T-helper 2 cell (primary cell): ENCODE results near the gene HHAT.

ENCODE experiments used
- DNase-seq, 5 experiments: peaks; one replicate each; pipeline versions ENCODE4 v3.0.0 to v3.0.0-alpha.2; 2012 to 2022

The HHAT gene

GRCh38 chr1:210360852-210361477 is 32.3 kb downstream of the HHAT start:
- DNase-seq, result peak in 1 of 5 experiments; percentile 38

DNA sequence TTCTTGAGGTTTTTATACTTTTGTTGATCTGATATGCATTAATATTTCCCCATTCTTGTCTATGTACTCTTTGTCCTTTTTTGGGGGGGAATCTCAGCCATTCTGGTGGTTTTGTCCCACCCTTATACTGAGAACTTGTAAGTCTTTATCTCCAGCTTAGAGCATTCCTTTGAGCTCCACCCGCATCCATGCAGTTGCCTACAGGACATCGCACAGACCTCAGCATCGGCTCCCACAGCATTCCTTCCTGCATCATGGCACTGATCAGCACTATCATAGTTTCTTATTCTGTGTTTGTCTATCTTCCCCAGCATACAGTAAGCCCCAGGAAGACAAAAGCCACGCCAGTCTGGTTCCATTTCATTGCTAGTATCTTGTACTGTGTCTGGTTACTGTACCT is 33.0 kb downstream of the HHAT start:
- no peak for DNase-seq

DNA sequence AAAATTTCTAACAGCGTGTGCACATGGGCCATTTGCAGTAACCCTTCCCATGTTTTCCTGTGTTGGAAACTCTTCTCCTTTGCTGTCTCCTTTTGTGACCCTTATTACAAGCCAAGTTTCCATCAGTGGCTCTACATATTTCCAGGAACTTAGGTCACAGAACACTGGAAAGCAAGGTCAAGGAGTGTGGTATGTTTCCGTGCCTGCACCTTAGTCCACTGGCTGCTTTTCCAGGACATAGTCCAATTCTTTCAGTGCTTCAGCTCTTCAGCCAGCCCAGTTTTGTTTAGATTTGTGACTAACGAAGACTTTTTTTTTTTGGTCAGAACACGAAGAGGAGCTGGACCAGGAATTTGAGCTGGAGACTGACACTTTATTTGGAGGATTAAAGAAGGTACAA is 33.8 kb downstream of the HHAT start:
- DNase-seq, result no peak

DNA sequence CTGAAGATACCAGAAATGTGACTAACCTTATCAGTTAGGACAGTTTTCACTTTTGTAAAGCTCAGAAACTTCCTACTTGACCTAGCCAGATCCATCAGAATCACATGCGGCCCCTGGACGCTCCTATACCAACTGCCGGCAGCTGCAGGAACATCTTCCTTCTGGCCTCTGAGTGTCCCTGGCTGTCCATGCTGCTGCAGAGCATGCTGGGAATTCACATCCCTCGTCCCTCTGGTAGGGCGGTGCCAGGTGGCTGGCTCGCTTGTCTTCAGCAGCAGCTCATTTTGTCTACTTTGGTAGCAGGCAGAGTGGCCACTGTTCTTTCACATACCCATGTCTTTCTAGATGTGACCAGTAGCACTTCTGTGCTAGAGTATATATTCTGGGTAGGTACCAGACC is 34.4 kb downstream of the HHAT start:
- DNase-seq, result no peak

- no peak for DNase-seq
These were observed 35.8 kb downstream of the HHAT start for GRCh38 chr1:210364479-210364878.

GRCh38 chr1:210366767-210367166 is 38.1 kb downstream of the HHAT start:
- DNase-seq, result no peak

DNA sequence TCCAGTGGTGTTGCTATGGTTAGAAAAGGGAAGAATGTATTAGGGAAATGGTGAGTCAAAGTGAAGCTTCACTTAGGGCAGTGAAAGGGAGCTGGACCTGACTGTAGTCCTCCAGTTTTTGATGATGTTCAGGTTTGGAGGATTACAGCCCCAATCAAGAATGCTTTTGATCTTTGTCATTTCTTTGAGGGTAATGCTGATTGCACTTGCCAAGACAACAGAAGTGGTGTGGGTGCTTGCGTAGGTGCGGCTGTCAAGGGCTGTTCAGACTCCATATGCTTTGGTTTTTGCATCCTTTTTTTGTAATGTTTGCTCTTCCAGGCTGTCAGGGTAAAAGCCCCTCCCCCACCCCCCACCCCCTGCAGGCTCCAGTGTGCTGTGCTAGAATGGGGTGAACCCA is 38.9 kb downstream of the HHAT start:
- no peak for DNase-seq

- DNase-seq, result no peak
These were observed 40.7 kb downstream of the HHAT start for GRCh38 chr1:210369425-210369824.

- no peak for DNase-seq
These were observed 43.2 kb downstream of the HHAT start for GRCh38 chr1:210371916-210372315.

GRCh38 chr1:210372491-210372890 is 43.8 kb downstream of the HHAT start:
- no peak for DNase-seq

GRCh38 chr1:210372931-210373627 is 44.4 kb downstream of the HHAT start:
- DNase-seq, result no peak

DNA sequence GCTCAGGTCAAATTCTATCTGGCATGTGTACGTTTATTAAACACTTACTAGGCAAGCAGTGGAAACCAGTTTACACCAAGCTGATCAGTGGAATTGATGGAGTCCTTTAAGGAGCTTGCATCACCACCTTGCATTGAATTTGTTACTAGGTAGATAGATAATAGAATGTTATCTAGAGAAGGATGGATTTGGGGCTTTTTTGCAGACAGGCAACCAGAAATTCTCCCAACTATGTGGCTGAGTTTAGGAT is 44.9 kb downstream of the HHAT start:
- no peak for DNase-seq

DNA sequence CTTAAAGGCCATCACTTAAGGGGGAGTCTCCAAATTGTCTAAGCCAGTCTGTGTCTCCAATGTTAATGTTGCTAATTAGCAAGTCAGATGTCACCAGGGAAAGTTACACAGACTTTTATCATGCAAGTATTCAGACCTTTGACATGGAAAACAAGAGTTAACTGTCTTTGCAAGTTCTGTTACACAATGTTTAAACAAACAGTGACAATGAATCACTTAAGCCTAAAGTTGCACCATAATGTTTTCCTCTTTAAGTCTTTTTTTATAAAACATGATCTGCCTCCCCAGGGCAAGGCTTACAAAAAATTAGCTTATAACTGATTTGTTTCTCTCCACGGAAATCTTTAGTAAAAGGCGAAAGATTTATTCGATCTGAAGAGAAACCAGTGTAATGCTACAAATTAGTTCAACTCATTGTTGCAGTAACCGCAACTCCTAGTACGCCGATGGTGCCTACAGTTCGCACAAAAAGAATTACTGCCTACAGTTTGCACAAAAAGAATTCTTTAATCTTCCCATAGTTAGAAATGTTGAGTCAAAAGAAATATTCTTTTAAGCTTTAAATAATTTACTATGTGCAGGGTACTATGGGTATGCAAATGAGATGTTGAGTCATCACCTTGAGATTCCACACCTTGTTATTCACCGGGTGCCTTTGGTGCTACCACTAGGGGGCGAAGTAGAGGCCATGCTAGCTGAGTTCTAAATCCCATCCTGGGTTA is 45.3 kb downstream of the HHAT start:
- peak in 4 of 5 experiments; percentile 53 to 81 (median 64) for DNase-seq

- DNase-seq, result no peak
These were observed 45.9 kb downstream of the HHAT start for GRCh38 chr1:210374600-210374953.

- no peak for DNase-seq
These were observed 48.2 kb downstream of the HHAT start for GRCh38 chr1:210376836-210377372.

DNA sequence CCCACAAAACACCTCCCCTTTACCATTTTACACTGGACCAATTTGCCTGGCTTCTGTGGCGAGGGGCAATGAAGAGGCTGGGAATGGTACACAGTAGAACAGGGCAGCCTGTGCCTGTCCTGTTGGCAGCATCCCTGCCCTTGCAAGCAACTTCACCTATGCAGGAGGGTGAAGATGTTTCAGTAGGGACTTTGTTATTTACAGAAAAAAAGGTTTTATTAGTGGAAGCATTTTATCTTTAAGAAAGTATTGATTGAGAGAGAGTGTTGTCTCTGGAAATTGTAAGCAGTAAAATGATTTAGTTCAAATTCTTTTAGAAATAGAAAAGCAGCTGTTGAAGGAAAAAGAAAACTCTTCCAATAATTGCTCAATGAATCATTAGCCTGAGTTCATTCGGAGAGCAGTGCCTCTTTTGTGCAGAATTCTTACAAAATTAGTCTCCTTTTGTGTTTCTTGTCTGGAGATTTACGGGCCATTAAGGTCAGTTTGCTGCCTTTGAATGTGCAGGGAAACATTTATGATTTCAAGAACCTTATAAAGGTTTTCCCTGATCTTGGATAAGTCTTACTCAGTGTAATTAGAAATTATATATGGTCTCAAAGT is 49.1 kb downstream of the HHAT start:
- DNase-seq, result no peak

DNA sequence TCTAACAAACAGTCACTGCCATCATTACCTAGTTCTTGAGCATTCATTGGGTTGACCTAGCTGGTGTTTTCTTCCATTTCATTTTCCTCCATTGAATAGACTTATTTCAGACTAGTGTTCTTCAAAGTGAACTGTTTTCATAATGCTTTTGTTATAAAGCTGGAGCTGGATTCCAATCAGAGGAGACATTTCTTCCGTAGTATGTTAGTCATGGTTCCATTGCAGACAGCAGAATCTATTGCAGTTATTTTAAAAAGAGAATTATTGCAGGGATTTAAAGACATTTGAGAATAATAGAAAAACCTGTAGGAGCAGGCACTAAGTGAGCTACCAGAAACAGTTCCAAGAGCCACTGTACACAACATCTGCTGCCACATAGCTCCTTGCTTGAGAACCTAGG is 50.0 kb downstream of the HHAT start:
- no peak for DNase-seq

DNA sequence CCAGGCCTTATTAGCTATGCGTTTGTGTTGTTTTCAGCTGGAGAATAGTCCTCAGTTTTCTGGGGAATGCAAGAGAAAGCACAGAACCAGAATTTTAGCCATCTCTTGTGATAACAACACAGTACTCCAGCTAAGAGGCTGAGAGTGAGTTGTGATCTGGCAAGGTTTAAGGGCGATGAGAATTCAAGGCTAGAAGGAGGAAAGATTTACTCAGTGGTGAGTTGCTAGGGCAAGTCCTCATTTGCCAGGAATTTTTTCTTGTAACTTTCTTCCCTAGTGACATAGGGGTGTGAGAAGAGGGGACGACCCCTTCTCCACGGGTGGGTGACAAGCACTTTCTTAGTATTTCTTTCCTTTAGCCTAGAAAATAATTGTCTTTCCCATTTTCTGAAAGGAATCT is 53.2 kb downstream of the HHAT start:
- DNase-seq, result no peak

DNA sequence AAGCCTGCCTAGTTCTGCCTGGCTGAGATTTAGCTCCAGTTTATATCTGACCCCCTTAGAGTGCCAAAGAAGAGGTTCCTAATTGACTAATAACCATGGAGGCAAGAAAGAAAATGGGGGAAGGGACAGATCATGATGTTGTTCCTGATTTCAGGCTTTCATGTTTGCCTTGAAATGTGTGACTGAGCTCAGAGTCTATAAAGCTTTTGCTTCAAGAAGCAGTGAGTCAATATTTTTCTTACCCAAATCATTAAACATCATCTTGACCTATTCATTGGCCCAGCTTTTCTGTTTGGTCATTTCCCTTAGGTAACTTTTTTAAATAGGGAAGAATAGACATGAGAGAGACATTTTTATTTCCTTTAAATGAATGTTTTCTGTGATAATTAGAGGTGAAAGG is 55.9 kb downstream of the HHAT start:
- DNase-seq, result no peak

DNA sequence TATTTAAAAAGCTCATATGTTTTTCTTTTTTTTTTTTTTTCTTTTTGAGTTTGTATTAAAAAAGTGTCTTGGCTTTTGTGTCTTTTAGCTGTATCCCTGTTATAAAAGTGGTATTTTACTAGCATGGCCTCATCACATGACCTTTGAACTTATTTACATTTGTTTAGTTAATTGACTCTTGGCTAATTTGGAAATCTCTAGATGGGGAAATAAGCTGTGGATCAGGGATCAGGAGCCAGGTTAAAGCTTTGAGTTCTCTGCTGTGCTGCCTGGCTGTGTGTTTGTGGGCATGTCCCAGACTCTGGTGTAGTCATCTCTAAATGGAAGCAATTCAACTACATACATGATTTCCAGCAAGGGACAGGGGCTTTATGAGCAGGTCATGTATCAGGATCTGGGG is 56.5 kb downstream of the HHAT start:
- no peak for DNase-seq

DNA sequence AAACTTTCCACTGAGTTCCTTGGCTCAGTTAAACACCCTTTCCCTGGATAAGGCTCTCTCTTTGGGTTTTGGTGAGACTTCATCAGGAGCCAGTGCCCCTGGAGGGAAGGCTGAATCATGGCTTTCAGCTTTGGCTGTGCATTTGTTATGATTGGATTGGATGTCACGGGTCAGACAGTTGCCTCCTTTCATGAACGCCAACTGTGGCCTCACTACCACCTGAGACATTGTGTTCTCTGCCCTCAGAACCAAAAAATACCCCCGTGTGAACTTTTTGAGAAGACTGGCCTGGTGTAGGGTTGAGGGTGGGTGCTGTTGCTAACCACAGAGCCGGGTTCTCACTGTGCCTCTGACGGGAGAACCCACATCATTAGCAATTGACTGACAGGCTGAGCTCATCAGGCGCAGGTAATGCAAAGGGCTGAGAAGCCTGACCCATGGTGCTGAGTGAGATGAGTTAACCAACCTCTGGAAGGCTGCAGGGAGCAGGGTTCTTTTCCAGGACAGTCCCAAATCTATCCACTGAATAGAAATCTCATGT is 65.6 kb downstream of the HHAT start:
- peak in 1 of 5 experiments; percentile 29 for DNase-seq

GRCh38 chr1:210396541-210396940 is 67.8 kb downstream of the HHAT start:
- no peak for DNase-seq

DNA sequence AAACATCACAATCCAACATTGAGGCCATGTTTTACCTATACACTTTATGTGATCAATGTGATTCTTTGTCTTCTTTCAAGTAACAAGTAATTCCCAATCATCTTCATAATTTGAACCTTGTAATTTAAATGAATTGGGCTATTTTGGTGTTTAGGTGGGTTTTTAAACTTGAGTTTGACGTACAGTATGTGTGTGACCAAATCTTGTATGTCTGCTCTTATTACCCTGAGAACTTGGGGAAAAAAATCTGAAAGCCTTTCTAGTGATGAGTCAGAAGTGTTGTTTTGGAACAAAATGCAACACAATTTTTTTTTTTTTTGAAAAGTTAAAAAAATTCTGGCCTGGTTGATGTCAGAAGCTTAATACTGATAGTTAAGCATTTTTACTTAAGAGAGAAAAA is 68.5 kb downstream of the HHAT start:
- DNase-seq, result no peak

GRCh38 chr1:210397681-210398080 is 69.0 kb downstream of the HHAT start:
- DNase-seq, result no peak
